Panc1 (cell line): ENCODE results near the gene DLG2.

Experiments
- CTCF ChIP-seq: fragments of 450-650 bp; IDR thresholded peaks from 2 replicates; pipeline ENCODE4 v1.5.1; 2017; ENCODE audit warnings: mild to moderate bottlenecking
- TF ChIP-seq, protein P1 (sequence below), 2 experiments: IDR thresholded peaks; 2 replicates each; pipeline ENCODE4 v1.6.1; 2011 to 2012; ENCODE audit warnings: low read depth in 2 of 2, control low read depth in 1 of 2, low read length in 1 of 2, mild to moderate bottlenecking in 1 of 2, moderate library complexity in 1 of 2; ENCODE audit not compliant: insufficient read depth in 1 of 2

- TF ChIP-seq CTCF = no peak
- TF ChIP-seq, protein P1, sequence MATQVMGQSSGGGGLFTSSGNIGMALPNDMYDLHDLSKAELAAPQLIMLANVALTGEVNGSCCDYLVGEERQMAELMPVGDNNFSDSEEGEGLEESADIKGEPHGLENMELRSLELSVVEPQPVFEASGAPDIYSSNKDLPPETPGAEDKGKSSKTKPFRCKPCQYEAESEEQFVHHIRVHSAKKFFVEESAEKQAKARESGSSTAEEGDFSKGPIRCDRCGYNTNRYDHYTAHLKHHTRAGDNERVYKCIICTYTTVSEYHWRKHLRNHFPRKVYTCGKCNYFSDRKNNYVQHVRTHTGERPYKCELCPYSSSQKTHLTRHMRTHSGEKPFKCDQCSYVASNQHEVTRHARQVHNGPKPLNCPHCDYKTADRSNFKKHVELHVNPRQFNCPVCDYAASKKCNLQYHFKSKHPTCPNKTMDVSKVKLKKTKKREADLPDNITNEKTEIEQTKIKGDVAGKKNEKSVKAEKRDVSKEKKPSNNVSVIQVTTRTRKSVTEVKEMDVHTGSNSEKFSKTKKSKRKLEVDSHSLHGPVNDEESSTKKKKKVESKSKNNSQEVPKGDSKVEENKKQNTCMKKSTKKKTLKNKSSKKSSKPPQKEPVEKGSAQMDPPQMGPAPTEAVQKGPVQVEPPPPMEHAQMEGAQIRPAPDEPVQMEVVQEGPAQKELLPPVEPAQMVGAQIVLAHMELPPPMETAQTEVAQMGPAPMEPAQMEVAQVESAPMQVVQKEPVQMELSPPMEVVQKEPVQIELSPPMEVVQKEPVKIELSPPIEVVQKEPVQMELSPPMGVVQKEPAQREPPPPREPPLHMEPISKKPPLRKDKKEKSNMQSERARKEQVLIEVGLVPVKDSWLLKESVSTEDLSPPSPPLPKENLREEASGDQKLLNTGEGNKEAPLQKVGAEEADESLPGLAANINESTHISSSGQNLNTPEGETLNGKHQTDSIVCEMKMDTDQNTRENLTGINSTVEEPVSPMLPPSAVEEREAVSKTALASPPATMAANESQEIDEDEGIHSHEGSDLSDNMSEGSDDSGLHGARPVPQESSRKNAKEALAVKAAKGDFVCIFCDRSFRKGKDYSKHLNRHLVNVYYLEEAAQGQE (IDR thresholded peaks at IDR 0.05; ENCODE audit: insufficient read depth in 1 of 2, low read depth in 2 of 2, low read length in 1 of 2) = no peak
Measured at GRCh38 chr11:83666149-83666548, 1961.0 kb downstream of the DLG2 start.
